22Rv1 (cell line): ENCODE results near the gene OLFM2.

Experiments
- ZFX ChIP-seq: fragments of 450-650 bp; IDR thresholded peaks from 2 replicates; pipeline ENCODE4 v1.6.1; 2017; ENCODE audit warnings: antibody characterized with exemption, borderline replicate concordance
- TF ChIP-seq, protein P1 (sequence below): fragments of 450-650 bp; IDR thresholded peaks from 2 replicates; pipeline ENCODE4 v1.5.1; 2017; ENCODE audit warnings: mild to moderate bottlenecking

DNA sequence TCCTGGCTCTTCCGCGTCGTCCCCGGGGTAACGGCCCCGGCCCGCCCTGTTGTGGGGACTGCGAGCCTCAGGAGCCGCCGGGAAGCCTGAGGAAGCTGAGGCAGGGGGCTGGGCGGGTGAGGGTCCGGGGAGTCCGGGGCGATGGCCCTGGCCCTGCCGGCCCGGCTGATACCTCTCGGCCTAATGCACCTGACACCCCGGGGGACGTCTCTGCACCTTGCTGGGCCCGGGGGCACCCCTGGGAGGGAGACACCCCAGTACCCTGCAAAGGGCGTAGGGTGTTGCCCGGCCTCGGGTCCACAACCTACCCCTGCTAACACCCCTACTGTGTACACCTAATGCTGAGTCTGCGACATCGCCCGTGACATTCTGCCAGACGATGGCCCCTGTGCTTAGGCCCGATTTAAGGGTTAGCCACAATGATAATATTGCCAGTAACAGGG lies 100.8 kb downstream of the OLFM2 start:
- TF ChIP-seq, protein P1, sequence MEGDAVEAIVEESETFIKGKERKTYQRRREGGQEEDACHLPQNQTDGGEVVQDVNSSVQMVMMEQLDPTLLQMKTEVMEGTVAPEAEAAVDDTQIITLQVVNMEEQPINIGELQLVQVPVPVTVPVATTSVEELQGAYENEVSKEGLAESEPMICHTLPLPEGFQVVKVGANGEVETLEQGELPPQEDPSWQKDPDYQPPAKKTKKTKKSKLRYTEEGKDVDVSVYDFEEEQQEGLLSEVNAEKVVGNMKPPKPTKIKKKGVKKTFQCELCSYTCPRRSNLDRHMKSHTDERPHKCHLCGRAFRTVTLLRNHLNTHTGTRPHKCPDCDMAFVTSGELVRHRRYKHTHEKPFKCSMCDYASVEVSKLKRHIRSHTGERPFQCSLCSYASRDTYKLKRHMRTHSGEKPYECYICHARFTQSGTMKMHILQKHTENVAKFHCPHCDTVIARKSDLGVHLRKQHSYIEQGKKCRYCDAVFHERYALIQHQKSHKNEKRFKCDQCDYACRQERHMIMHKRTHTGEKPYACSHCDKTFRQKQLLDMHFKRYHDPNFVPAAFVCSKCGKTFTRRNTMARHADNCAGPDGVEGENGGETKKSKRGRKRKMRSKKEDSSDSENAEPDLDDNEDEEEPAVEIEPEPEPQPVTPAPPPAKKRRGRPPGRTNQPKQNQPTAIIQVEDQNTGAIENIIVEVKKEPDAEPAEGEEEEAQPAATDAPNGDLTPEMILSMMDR, result no peak
- TF ChIP-seq ZFX, result no peak
